ENCODE results near the gene C10orf90. TPM values are rescaled to one million over a fixed set of nuclear protein-coding genes. Genes with fewer than 3 reads are reported as not detected.

C10orf90 gene
- total and polyA plus RNA-seq, 2 experiments from 2014 or later = 0.20 TPM; not detected in 1

DNA sequence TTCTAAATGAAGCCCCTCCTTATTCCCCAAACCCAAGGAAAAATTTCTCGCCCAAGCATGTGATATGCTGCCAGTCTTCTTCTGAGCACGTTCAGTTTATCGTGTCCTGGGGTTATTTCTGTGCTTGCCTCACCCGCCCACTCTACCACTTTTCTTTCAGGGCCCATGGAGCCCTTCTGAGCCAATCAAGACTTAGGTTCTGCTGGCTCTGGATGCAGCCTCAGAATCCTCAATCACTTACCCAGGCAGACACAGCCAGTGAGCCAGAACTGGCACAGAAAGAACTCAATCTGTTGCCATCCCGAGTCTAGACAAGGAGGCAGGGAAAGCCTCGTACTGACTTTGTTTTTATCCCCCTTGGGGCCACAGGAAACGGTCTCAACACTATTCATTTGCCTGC lies 34.2 kb upstream of the C10orf90 start:
- H3K4me2 ChIP-seq = no peak overlapping the region
- DNase-seq (ENCODE audit: low spot score) = no peak
- 58% methylated on average over 7 of the region's 7 CpGs for WGBS (ENCODE audit: low lambda C conversion rate, missing lambda C conversion rate)
- no peaks in the 10 kb centered on the region for H3K36me3 ChIP-seq (replicated peaks; ENCODE audit: insufficient read depth, low read depth)
- no peak overlapping the region for H3K4me3 ChIP-seq
- no peaks in the 10 kb centered on the region for H3K79me2 ChIP-seq
- no peak for TF ChIP-seq EZH2phosphoT487 (IDR thresholded peaks at IDR 0.05; ENCODE audit: low read depth, severe bottlenecking, unreplicated experiment)
- TF ChIP-seq EZH2 (IDR thresholded peaks at IDR 0.05; ENCODE audit: borderline replicate concordance) = no peak
- H4K20me1 ChIP-seq (ENCODE audit: insufficient read depth, poor library complexity, severe bottlenecking) = no peaks in the 10 kb centered on the region
- H3K4me1 ChIP-seq (ENCODE audit: insufficient read depth) = no peaks in the 10 kb centered on the region
- no peaks in the 10 kb centered on the region for H3K27me3 ChIP-seq
- H2AFZ ChIP-seq = no peak overlapping the region
- no peak overlapping the region for H3K27ac ChIP-seq
- no peaks in the 10 kb centered on the region for H3K9me2 ChIP-seq (replicated peaks; ENCODE audit: insufficient read depth)
- no peaks in the 10 kb centered on the region for H3K9me3 ChIP-seq (ENCODE audit: low read depth)

DNA sequence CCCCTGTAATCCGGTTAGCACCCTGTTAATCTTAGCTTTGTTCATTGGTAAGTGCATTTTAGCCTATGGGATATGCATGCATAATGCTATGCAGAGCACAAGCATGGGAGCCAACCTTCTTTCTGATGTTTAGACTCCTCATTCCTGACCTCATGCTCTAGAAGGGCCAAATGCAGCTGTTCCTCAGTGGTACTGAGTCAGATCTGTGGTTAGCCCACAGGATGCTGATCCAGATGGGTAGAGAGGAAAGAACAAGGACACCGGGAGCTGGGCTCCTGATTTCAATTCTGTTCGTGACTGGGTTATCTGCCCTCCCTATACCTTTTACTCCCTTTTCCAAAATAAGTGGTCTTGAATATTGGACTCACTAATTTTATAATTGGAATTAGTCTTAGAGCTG lies 31.7 kb upstream of the C10orf90 start:
- Histone ChIP-seq H2AFZ (no peak overlapping the region), H3K79me2 (no peaks in the 10 kb centered on the region), H3K9me3 (ENCODE audit: low read depth) (no peaks in the 10 kb centered on the region), H4K20me1 (ENCODE audit: insufficient read depth, poor library complexity, severe bottlenecking) (no peaks in the 10 kb centered on the region), H3K4me3 (no peak overlapping the region), H3K27ac (no peak overlapping the region), H3K4me1 (ENCODE audit: insufficient read depth) (no peaks in the 10 kb centered on the region), H3K9me2 (replicated peaks; ENCODE audit: insufficient read depth) (no peaks in the 10 kb centered on the region), H3K4me2 (no peak overlapping the region), H3K27me3 (no peaks in the 10 kb centered on the region), H3K36me3 (replicated peaks; ENCODE audit: insufficient read depth, low read depth) (no peaks in the 10 kb centered on the region)
- DNase-seq (ENCODE audit: low spot score) = no peak
- WGBS (ENCODE audit: low lambda C conversion rate, missing lambda C conversion rate) = 87% methylated on average over 3 of the region's 3 CpGs
- TF ChIP-seq, protein P1, sequence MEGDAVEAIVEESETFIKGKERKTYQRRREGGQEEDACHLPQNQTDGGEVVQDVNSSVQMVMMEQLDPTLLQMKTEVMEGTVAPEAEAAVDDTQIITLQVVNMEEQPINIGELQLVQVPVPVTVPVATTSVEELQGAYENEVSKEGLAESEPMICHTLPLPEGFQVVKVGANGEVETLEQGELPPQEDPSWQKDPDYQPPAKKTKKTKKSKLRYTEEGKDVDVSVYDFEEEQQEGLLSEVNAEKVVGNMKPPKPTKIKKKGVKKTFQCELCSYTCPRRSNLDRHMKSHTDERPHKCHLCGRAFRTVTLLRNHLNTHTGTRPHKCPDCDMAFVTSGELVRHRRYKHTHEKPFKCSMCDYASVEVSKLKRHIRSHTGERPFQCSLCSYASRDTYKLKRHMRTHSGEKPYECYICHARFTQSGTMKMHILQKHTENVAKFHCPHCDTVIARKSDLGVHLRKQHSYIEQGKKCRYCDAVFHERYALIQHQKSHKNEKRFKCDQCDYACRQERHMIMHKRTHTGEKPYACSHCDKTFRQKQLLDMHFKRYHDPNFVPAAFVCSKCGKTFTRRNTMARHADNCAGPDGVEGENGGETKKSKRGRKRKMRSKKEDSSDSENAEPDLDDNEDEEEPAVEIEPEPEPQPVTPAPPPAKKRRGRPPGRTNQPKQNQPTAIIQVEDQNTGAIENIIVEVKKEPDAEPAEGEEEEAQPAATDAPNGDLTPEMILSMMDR (IDR thresholded peaks at IDR 0.05; ENCODE audit: poor library complexity) = no peak
- TF ChIP-seq EZH2 (IDR thresholded peaks at IDR 0.05; ENCODE audit: borderline replicate concordance) = no peak
- no peak for TF ChIP-seq EZH2phosphoT487 (IDR thresholded peaks at IDR 0.05; ENCODE audit: low read depth, severe bottlenecking, unreplicated experiment)

DNA sequence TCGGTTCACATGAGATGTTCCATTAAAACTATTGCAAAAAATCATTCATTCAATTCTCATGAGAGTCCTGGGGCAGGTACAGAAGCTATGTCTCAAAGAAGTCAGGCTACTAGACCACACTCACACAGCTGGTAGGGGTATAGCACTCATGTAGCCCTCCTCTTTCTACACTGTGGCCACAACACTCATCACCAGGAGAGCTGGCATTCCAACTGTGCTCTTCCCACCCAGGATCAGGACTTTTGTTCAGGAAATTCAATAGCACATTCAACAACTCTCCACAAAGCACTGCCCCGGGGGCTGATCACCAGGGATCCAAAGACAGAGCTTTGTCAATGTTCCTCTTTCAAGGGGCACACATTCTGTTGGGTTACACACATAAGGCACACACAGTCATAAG lies 31.0 kb upstream of the C10orf90 start:
- Histone ChIP-seq H4K20me1 (ENCODE audit: insufficient read depth, poor library complexity, severe bottlenecking) (no peaks in the 10 kb centered on the region), H3K9me3 (ENCODE audit: low read depth) (no peaks in the 10 kb centered on the region), H3K4me1 (ENCODE audit: insufficient read depth) (no peaks in the 10 kb centered on the region), H3K36me3 (replicated peaks; ENCODE audit: insufficient read depth, low read depth) (no peaks in the 10 kb centered on the region), H3K79me2 (no peaks in the 10 kb centered on the region), H3K27me3 (no peaks in the 10 kb centered on the region), H2AFZ (no peak overlapping the region), H3K27ac (no peak overlapping the region), H3K4me2 (no peak overlapping the region), H3K4me3 (no peak overlapping the region), H3K9me2 (replicated peaks; ENCODE audit: insufficient read depth) (no peaks in the 10 kb centered on the region)
- TF ChIP-seq, protein P1 (IDR thresholded peaks at IDR 0.05; ENCODE audit: poor library complexity) = no peak
- no peak for TF ChIP-seq EZH2 (IDR thresholded peaks at IDR 0.05; ENCODE audit: borderline replicate concordance)
- no peak for DNase-seq (ENCODE audit: low spot score)
- WGBS (ENCODE audit: low lambda C conversion rate, missing lambda C conversion rate) = 89% methylated on average over 2 of the region's 2 CpGs

DNA sequence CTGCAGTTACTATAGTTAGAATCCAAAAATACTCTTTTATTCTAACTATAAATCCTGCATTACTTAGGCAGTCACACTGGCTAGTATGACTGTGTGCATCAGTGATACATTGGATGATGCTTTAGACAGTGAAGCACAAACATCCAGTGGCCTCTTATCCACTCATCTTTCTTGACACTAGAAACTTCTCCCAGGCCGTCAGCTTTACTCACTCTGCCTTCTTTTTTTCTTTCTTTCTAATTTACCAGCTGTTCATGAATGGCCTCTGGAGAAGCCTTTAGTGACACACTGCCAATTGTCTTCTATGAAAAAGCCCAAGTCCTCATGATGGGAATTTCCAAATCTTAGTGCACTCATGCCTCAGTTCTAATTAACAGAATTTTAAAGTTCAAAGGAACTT lies 26.2 kb upstream of the C10orf90 start:
- Histone ChIP-seq H2AFZ (no peak overlapping the region), H3K36me3 (replicated peaks; ENCODE audit: insufficient read depth, low read depth) (no peaks in the 10 kb centered on the region), H3K4me2 (no peak overlapping the region), H3K4me1 (ENCODE audit: insufficient read depth) (no peaks in the 10 kb centered on the region), H3K4me3 (no peak overlapping the region), H3K27me3 (no peaks in the 10 kb centered on the region), H3K27ac (no peak overlapping the region), H3K9me2 (replicated peaks; ENCODE audit: insufficient read depth) (no peaks in the 10 kb centered on the region), H3K9me3 (ENCODE audit: low read depth) (no peaks in the 10 kb centered on the region), H4K20me1 (ENCODE audit: insufficient read depth, poor library complexity, severe bottlenecking) (no peaks in the 10 kb centered on the region), H3K79me2 (no peaks in the 10 kb centered on the region)
- TF ChIP-seq EZH2phosphoT487 (IDR thresholded peaks at IDR 0.05; ENCODE audit: low read depth, severe bottlenecking, unreplicated experiment) (no peak), EZH2 (IDR thresholded peaks at IDR 0.05; ENCODE audit: borderline replicate concordance) (no peak)
- TF ChIP-seq, protein P1 (IDR thresholded peaks at IDR 0.05; ENCODE audit: poor library complexity) = no peak
- no peak for DNase-seq (ENCODE audit: low spot score)
- 82% methylated on average over 1 of the region's 1 CpG for WGBS (ENCODE audit: low lambda C conversion rate, missing lambda C conversion rate)

Measured in hepatocyte (in vitro differentiated cells).